Measurements from ENCODE around the gene RAPGEFL1. TPM values are rescaled to one million over a fixed set of nuclear protein-coding genes. Genes with fewer than 3 reads are reported as not detected.

RAPGEFL1 gene
- total RNA-seq, 1 experiment from 2014 or later = 23.0 TPM

- TF ChIP-seq STAT6 (CRISPR knock-in tag; conservative IDR thresholded peaks at IDR 0.05; ENCODE audit: low read depth) (no peak), FOXP4 (CRISPR knock-in tag; IDR thresholded peaks at IDR 0.05) (no peak)
These were observed 47.8 kb upstream of the RAPGEFL1 start (continued) for GRCh38 chr17:40129498-40129897.

GRCh38 chr17:40130352-40131042 lies 46.8 kb upstream of the RAPGEFL1 start:
- Mint-ChIP-seq H3K9me3 (no peaks in the 10 kb centered on the region), H3K4me1 (no peaks in the 10 kb centered on the region), H3K4me3 (no peak overlapping the region), H3K36me3 (peaks cover 87% of the 10 kb centered on the region), H3K27me3 (ENCODE audit: low read depth) (no peaks in the 10 kb centered on the region), H3K27ac (no peak overlapping the region; the same call in 1 of the 2 replicates)
- DNase-seq (ENCODE audit: low spot score) = no peak
- CTCF ChIA-PET = interaction anchor here (0.9 to 1.7 kb wide), 2 partner anchors 17 to 38 kb away, joined by 3 to 4 read pairs; no protein-coding TSS in a partner anchor
- POLR2A ChIA-PET = no interaction called here
- no peak for ATAC-seq
- TF ChIP-seq ZBTB43 (CRISPR knock-in tag; IDR thresholded peaks at IDR 0.05) (no peak), CREB1 (CRISPR knock-in tag; IDR thresholded peaks at IDR 0.05) (no peak), TEAD4 (CRISPR knock-in tag; IDR thresholded peaks at IDR 0.05) (no peak), ZNF263 (CRISPR knock-in tag; IDR thresholded peaks at IDR 0.05; ENCODE audit: low read depth) (no peak), ZNF121 (CRISPR knock-in tag; IDR thresholded peaks at IDR 0.05) (no peak), ZBTB21 (CRISPR knock-in tag; IDR thresholded peaks at IDR 0.05; ENCODE audit: borderline replicate concordance) (no peak), USF2 (CRISPR knock-in tag; IDR thresholded peaks at IDR 0.05) (no peak), AR (CRISPR knock-in tag; IDR thresholded peaks at IDR 0.05) (no peak), PRDM15 (CRISPR knock-in tag; IDR thresholded peaks at IDR 0.05) (no peak), GRHL2 (CRISPR knock-in tag; IDR thresholded peaks at IDR 0.05; ENCODE audit: insufficient replicate concordance, severe bottlenecking) (no peak), ARID4B (CRISPR knock-in tag; IDR thresholded peaks at IDR 0.05; ENCODE audit: borderline replicate concordance) (no peak), NFE2L1 (CRISPR knock-in tag; IDR thresholded peaks at IDR 0.05) (no peak), SMAD3 (CRISPR knock-in tag; IDR thresholded peaks at IDR 0.05; ENCODE audit: borderline replicate concordance) (no peak), ZNF423 (CRISPR knock-in tag; IDR thresholded peaks at IDR 0.05) (no peak), JUN (CRISPR knock-in tag; IDR thresholded peaks at IDR 0.05) (no peak)
